ENCODE results near the gene REEP3. TPM values are rescaled to one million over a fixed set of nuclear protein-coding genes. Genes with fewer than 3 reads are reported as not detected.
A peak's percentile ranks its signal among the peaks of the same experiment; 100 is the strongest.

Gene REEP3
- total RNA-seq, 2 donors from 2014 or later = 30.7 to 33.0 TPM

DNA sequence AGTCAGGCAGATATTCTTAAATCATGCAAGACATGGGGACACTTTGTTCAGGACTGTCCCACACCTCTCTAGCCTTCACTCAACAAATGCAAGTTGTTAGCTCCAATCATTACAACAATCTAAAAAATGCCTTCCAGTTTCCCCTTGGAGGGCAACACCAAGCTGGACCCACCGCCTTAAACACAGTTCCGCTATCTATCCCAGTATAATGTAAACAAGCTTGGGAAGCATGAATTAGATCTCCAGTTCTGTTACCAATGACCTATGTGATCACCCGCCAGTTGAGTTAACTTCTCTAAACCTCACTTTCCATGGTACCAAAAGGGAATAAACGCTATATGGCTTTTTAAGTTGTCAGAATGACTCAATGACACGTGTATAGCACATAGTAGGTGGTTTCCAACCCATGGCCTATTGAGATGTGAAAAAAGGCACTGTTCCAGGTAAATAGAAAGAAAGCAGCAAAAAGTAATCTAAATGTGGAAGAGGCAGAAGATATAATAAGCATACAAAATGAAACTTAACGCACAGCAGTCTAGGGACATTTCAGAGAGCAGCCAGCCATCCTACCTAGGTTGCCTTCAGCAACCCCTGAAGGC, 2.4 kb upstream of the REEP3 start:
- peak overlapping the region; percentile 94 for H3K4me3 ChIP-seq (ENCODE audit: low read length)
- H3K9me3 ChIP-seq (ENCODE audit: control insufficient read depth, low read length) = peaks cover 8% of the 10 kb centered on the region
- 93 to 96% methylated on average over 4 to 6 of the region's 6 CpGs for WGBS, 2 experiments (ENCODE audit: insufficient coverage in 1 of 2, insufficient read length in 1 of 2)
- no peak overlapping the region for H3K27ac Mint-ChIP-seq
- peaks cover 46% of the 10 kb centered on the region for H3K4me1 Mint-ChIP-seq
- no peak for DNase-seq
- TF ChIP-seq, protein P1, sequence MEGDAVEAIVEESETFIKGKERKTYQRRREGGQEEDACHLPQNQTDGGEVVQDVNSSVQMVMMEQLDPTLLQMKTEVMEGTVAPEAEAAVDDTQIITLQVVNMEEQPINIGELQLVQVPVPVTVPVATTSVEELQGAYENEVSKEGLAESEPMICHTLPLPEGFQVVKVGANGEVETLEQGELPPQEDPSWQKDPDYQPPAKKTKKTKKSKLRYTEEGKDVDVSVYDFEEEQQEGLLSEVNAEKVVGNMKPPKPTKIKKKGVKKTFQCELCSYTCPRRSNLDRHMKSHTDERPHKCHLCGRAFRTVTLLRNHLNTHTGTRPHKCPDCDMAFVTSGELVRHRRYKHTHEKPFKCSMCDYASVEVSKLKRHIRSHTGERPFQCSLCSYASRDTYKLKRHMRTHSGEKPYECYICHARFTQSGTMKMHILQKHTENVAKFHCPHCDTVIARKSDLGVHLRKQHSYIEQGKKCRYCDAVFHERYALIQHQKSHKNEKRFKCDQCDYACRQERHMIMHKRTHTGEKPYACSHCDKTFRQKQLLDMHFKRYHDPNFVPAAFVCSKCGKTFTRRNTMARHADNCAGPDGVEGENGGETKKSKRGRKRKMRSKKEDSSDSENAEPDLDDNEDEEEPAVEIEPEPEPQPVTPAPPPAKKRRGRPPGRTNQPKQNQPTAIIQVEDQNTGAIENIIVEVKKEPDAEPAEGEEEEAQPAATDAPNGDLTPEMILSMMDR (conservative IDR thresholded peaks at IDR 0.05) = no peak
- no peak overlapping the region for H3K27ac ChIP-seq (ENCODE audit: low read depth, low read length)
- peaks cover 5% of the 10 kb centered on the region for H3K4me1 ChIP-seq (ENCODE audit: control insufficient read depth, insufficient read depth, low read length)
- H3K9me3 Mint-ChIP-seq = peaks cover 7% of the 10 kb centered on the region
- peaks cover 18% of the 10 kb centered on the region for H3K36me3 Mint-ChIP-seq (ENCODE audit: low read depth)
- no peak overlapping the region for H3K4me3 Mint-ChIP-seq
- H3K27me3 ChIP-seq (ENCODE audit: control insufficient read depth, insufficient read depth, low read length, poor library complexity, severe bottlenecking) = no peaks in the 10 kb centered on the region
- no peaks in the 10 kb centered on the region for H3K27me3 Mint-ChIP-seq (ENCODE audit: insufficient read depth)
- no peak overlapping the region for H3K9ac ChIP-seq (ENCODE audit: extremely low read depth, low read length, poor library complexity, severe bottlenecking)
- H3K36me3 ChIP-seq (ENCODE audit: control insufficient read depth, insufficient read depth, low read length) = peaks cover 16% of the 10 kb centered on the region

DNA sequence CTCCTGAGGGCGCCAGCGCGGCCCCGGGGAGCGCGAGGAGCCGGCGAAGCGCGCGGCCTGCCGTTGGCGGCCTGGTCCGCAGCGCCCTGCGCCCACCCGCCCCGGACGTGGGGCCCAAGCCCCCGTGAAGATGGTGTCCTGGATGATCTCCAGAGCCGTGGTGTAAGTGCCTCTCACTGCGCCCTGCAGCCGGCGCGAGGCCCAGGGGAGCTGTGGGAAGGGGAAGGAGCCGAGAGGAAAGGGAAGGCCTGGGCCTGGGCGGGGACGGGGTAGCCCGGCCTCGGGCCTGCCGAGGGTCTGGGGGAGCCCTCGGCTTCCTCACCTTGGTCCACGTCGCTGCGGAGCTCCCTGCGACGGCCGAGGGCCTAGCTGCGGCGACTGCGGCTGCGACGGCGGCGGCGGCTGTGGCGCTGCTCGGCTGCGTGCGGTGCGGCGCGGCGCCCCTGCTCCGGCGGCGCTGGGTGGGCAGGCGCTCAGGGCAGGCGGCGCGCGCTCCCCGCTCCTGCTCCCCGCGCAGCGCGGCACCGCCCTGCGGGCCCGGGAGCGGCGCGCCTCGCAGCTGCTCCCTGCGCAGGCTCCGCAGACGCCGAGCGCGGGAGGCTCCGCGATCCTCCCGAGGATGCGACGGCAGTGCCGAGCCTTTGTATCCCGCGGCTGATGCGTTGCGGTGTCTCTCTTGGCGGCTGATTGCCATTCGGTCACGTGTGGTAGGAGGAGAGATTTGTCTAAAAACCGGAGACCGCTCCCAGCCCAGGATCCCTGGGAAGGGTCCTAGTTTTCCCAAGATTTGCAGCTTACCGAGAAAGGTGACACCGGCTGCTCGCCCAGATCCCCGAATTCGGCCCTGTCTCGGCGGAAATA, 445 bp downstream of the REEP3 start:
- peak; percentile 91 for DNase-seq
- H3K27me3 Mint-ChIP-seq (ENCODE audit: insufficient read depth) = no peaks in the 10 kb centered on the region
- peak overlapping the region; percentile 95 for H3K4me3 ChIP-seq (ENCODE audit: low read length)
- TF ChIP-seq, protein P1 (conservative IDR thresholded peaks at IDR 0.05) = no peak
- H3K9me3 ChIP-seq (ENCODE audit: control insufficient read depth, low read length) = no peaks in the 10 kb centered on the region
- H3K27ac Mint-ChIP-seq = peak overlapping the region; percentile 97
- peak overlapping the region; percentile 88 for H3K9ac ChIP-seq (ENCODE audit: extremely low read depth, low read length, poor library complexity, severe bottlenecking)
- H3K36me3 ChIP-seq (ENCODE audit: control insufficient read depth, insufficient read depth, low read length) = peaks cover 11% of the 10 kb centered on the region
- no peaks in the 10 kb centered on the region for H3K27me3 ChIP-seq (ENCODE audit: control insufficient read depth, insufficient read depth, low read length, poor library complexity, severe bottlenecking)
- no peaks in the 10 kb centered on the region for H3K9me3 Mint-ChIP-seq
- peaks cover 21% of the 10 kb centered on the region for H3K36me3 Mint-ChIP-seq (ENCODE audit: low read depth)
- 0% methylated on average over 26 to 102 of the region's 102 CpGs for WGBS, 2 experiments (ENCODE audit: insufficient coverage in 1 of 2, insufficient read length in 1 of 2)
- no peaks in the 10 kb centered on the region for H3K4me1 ChIP-seq (ENCODE audit: control insufficient read depth, insufficient read depth, low read length)
- H3K27ac ChIP-seq (ENCODE audit: low read depth, low read length) = peak overlapping the region; percentile 94
- peaks cover 41% of the 10 kb centered on the region for H3K4me1 Mint-ChIP-seq
- H3K4me3 Mint-ChIP-seq = peak overlapping the region; percentile 88

DNA sequence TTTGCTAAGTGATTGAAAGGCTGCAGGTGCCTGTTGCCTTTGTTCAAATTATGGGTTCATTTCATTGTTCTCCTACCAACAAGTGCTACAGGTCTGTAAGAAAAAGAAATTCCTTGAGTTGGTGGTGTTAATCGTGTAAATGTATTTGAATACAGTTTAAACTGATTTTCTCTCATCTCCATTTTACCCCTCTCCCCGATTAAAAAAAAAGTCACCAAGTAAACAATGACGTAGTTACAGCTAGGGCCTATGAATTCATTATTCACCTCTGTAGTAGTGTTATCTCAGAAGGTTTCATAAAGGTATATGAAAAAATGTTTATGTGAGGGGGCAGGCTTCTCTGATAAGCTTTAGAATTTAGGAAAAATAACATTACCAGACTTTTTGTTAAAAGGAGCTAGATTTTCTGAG, 1.1 kb downstream of the REEP3 start:
- H3K9ac ChIP-seq (ENCODE audit: extremely low read depth, low read length, poor library complexity, severe bottlenecking) = peak overlapping the region; percentile 88
- no peak for DNase-seq
- no peaks in the 10 kb centered on the region for H3K9me3 ChIP-seq (ENCODE audit: control insufficient read depth, low read length)
- H3K27ac ChIP-seq (ENCODE audit: low read depth, low read length) = peak overlapping the region; percentile 94
- no peaks in the 10 kb centered on the region for H3K9me3 Mint-ChIP-seq
- TF ChIP-seq, protein P1 (conservative IDR thresholded peaks at IDR 0.05) = no peak
- H3K4me3 Mint-ChIP-seq = peak overlapping the region; percentile 88
- WGBS, 2 experiments (ENCODE audit: insufficient coverage in 1 of 2, insufficient read length in 1 of 2) = 0% methylated on average over 1 of the region's 3 CpGs
- peaks cover 11% of the 10 kb centered on the region for H3K36me3 ChIP-seq (ENCODE audit: control insufficient read depth, insufficient read depth, low read length)
- H3K36me3 Mint-ChIP-seq (ENCODE audit: low read depth) = peaks cover 21% of the 10 kb centered on the region
- H3K4me1 Mint-ChIP-seq = peaks cover 35% of the 10 kb centered on the region
- H3K27ac Mint-ChIP-seq = peak overlapping the region; percentile 97
- H3K4me1 ChIP-seq (ENCODE audit: control insufficient read depth, insufficient read depth, low read length) = no peaks in the 10 kb centered on the region
- no peaks in the 10 kb centered on the region for H3K27me3 ChIP-seq (ENCODE audit: control insufficient read depth, insufficient read depth, low read length, poor library complexity, severe bottlenecking)
- H3K27me3 Mint-ChIP-seq (ENCODE audit: insufficient read depth) = no peaks in the 10 kb centered on the region
- peak overlapping the region; percentile 95 for H3K4me3 ChIP-seq (ENCODE audit: low read length)
